Mucosa of descending colon (tissue), 3 donors: ENCODE data around the gene HTRA3. TPM values are rescaled to one million over a fixed set of nuclear protein-coding genes. Genes with fewer than 3 reads are reported as not detected.
A peak's percentile ranks its signal among the peaks of the same experiment; 100 is the strongest.

Source experiments
- ATAC-seq: fragments of 200-7000 bp; cut with Tn5 transposase; one replicate; pipeline ENCODE4 v1.9.1; 2020; ENCODE audit warnings: mild to moderate bottlenecking, moderate library complexity
- DNase-seq, 3 donors: peaks; one replicate each; pipeline ENCODE4 v3.0.0-alpha.2; 2020
- H3K36me3 ChIP-seq: fragments of 200-600 bp; one replicate; pipeline ENCODE4 v1.8.0; 2021; ENCODE audit warnings: low read depth, mild to moderate bottlenecking
- H3K4me1 ChIP-seq: fragments of 200-600 bp; one replicate; pipeline ENCODE4 v1.8.0; 2021; ENCODE audit warnings: low read depth, mild to moderate bottlenecking
- H3K4me3 ChIP-seq: fragments of 200-600 bp; one replicate; pipeline ENCODE4 v1.8.0; 2021; ENCODE audit warnings: mild to moderate bottlenecking
- H3K9me3 ChIP-seq: fragments of 200-600 bp; one replicate; pipeline ENCODE4 v1.8.0; 2021; ENCODE audit warnings: mild to moderate bottlenecking
- intact Hi-C, 2 donors: fragments of 100-400 bp; cut with DNase I in 1 of 2; cut with micrococcal nuclease in 1 of 2; formaldehyde crosslinking; loops; one replicate each; pipeline versions ENCODE4 v1.11.0 to v1.11.1; 2022; cut with DNase I, micrococcal nuclease
- total RNA-seq, 3 donors: library from RNA; stranded (reverse); fragmentation: NEBNext Ultra II Directional in 2 of 3; extraction: Animal tissue kit (Norgen Biotek cat#: 25700) in 2 of 3; gene quantifications; one replicate each; pipeline versions ENCODE4 v1.2.1 to v1.2.4, GENCODE V29; 2021 to 2023
- TF ChIP-seq, protein P1 (sequence below): fragments of 200-600 bp; IDR thresholded peaks from one replicate; pipeline ENCODE4 v1.8.0; 2022; ENCODE audit warnings: antibody characterized with exemption, mild to moderate bottlenecking
- donor health status: DM: no; HTN: no; CAD: no; lungs with moderate emphysema.
- donor health status: DM: no; HTN: no; CAD: no.
- donor health status: DM: no; HTN: yes; CAD: no.

Gene HTRA3
- total RNA-seq, 3 donors from 2014 or later = 2.5 to 18.5 (median 4.2) TPM

DNA sequence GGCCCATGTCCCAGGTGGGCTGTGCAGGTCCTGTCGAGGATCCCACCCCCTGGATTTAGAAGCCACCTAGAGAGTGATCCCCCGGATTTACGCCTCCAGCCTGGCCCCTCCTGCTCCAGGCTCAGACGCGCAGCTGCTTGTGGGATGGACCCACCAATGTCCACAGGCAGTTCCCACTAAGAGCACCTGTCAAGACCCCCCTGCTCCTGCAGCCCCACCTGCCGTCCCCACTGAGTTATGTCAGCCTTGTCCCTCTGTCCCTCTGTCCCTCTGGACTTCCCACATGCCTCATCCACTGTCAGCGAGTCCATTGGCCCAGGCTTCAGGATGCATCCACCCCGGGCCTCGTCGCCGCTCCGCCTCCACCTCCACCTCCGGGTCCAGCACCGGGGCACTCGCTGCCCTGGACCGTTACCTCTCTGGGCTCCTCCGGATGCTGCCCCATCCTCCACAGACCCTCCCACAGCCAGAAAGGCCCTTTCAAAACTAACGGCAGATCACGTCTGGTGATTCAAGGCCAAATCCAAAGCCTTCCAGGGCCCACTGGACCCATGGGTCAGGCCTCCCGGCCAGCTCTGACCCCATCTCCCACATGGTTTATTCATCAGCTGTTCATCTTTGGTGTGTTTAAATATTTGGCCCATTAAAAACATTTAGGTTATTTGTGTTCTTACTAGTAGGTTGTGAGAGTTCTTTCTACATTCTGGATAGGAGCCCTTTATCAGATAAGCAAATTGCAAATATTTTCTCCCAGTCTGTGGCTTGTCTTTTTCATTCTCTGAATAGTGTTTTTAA is 28.3 kb downstream of the HTRA3 start:
- no peaks in the 10 kb centered on the region for H3K4me1 ChIP-seq
- ATAC-seq = no peak
- intact Hi-C loops = no loop called here
- no peaks in the 10 kb centered on the region for H3K36me3 ChIP-seq
- TF ChIP-seq, protein P1, sequence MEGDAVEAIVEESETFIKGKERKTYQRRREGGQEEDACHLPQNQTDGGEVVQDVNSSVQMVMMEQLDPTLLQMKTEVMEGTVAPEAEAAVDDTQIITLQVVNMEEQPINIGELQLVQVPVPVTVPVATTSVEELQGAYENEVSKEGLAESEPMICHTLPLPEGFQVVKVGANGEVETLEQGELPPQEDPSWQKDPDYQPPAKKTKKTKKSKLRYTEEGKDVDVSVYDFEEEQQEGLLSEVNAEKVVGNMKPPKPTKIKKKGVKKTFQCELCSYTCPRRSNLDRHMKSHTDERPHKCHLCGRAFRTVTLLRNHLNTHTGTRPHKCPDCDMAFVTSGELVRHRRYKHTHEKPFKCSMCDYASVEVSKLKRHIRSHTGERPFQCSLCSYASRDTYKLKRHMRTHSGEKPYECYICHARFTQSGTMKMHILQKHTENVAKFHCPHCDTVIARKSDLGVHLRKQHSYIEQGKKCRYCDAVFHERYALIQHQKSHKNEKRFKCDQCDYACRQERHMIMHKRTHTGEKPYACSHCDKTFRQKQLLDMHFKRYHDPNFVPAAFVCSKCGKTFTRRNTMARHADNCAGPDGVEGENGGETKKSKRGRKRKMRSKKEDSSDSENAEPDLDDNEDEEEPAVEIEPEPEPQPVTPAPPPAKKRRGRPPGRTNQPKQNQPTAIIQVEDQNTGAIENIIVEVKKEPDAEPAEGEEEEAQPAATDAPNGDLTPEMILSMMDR = no peak
- peak in 2 of 3 donors; percentile 3 to 24 for DNase-seq
- H3K9me3 ChIP-seq = no peaks in the 10 kb centered on the region
- no peak overlapping the region for H3K4me3 ChIP-seq

DNA sequence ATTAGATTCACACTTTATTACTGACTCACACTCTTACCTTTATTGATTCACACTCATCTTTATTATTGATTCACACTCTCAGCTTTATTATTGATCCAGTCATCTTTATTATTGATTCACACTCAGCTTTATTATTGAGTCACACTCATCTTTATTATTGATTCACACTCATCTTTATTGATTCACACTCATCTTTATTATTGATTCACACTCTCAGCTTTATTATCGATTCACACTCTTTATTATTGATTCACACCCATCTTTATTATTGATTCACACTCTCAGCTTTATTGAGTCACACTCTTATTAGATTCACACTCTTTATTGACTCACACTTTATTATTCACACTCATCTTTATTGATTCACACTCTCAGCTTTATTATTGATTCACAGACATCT is 31.3 kb downstream of the HTRA3 start:
- TF ChIP-seq, protein P1 = no peak
- no peak for DNase-seq
- ATAC-seq = no peak
- Histone ChIP-seq H3K9me3 (no peaks in the 10 kb centered on the region), H3K36me3 (no peaks in the 10 kb centered on the region), H3K4me3 (no peak overlapping the region), H3K4me1 (no peaks in the 10 kb centered on the region)
- intact Hi-C loops = no loop called here

DNA sequence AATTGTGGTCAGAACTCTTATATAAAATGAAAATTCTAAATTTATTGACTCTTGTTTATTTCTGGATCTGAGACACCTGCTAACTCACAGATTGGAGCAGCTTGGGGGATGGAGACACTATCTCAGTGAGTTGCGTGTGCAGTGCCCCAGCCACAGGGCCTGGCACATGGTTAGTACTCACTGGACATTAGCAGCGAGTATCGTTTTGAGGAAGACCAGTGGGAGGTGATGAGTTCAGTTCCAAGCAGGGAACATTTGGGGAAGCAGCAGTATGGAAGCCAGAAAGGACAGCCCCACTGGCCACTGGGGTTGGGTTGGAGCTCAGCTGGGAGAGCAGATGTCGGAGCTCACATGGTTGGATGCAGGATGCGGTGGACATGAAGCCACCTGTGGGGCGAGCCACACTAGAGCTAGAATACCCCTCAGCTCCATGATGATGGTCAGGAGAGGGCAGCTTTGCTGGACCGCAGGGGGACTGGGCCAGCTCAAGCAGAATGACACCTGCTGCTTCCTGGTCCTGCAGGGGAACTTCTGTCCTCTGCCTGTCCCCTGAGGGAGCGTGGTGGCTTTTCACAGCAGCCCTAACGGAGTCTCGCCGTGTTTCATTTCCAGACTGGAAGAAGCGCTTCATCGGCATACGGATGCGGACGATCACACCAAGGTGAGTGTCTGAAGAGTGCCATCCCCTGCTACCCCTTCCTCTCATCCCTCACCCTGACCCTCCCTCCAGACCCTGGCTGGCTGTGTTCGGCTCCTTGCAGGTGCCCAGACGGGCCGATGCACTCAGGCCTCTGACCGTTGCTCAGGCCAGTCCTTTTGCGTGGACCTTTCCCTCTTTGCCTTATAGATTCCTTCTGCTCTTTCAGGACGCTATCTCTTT is 32.5 kb downstream of the HTRA3 start:
- DNase-seq (no peak), ATAC-seq (no peak)
- no peaks in the 10 kb centered on the region for H3K9me3 ChIP-seq
- H3K36me3 ChIP-seq = no peaks in the 10 kb centered on the region
- H3K4me1 ChIP-seq = no peaks in the 10 kb centered on the region
- intact Hi-C loops = no loop called here
- H3K4me3 ChIP-seq = no peak overlapping the region
- TF ChIP-seq, protein P1 = no peak

DNA sequence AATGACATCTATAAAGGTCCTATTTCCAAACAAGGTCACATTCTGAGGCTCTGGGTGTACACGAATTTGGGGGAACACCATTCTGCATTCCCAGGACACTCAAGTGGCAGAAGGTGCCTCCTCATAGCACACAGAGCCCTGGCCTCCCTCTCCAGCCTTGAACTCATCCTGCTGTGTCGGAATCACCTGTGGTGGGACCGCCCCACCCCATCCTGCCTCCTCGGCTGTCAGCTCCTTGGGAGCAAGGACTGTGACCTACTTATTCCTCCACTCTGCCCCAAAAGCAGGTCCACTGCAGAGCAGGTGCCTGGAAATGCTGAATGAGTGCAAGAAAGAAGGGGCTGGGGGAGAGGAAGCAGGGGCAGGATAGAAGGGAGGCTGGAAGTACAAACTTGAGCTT is 33.5 kb downstream of the HTRA3 start:
- ATAC-seq (no peak), DNase-seq (no peak)
- H3K36me3 ChIP-seq = no peaks in the 10 kb centered on the region
- intact Hi-C loops = no loop called here
- TF ChIP-seq, protein P1 = no peak
- H3K4me3 ChIP-seq = no peak overlapping the region
- H3K9me3 ChIP-seq = no peaks in the 10 kb centered on the region
- H3K4me1 ChIP-seq = no peaks in the 10 kb centered on the region

DNA sequence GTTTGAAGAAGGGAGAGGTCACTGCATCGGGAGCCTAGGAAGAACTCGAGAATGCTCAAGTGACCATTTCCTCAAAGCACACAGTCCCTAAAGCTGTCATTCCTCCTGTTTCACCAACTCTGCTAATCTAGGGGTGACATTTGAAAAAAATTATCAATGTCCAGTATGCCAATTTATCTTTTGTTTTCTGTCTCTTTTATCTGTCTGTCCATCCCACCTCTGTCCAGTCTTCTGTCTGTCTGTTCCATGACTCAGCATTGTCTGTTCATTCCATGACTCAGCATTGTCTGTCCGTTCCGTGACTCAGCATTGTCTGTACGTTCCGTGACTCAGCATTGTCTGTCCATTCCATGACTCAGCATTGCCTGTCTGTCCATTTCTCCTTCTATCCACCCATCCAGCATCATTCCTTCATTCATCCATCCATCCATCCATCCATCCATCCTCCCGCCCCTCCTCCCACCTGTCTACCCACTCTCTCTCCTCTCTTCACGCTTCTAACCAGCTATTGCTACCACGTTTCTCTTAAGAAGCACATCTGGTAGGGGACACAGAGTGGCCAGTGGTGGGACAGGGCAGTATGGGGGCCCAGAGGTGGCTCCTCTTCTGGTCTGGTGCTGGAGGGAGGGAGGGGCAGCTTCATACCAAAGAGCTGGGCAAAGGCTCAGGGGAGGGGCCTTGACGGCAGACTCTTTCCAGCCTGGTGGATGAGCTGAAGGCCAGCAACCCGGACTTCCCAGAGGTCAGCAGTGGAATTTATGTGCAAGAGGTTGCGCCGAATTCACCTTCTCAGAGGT is 34.1 kb downstream of the HTRA3 start:
- DNase-seq (no peak), ATAC-seq (no peak)
- Histone ChIP-seq H3K9me3 (no peaks in the 10 kb centered on the region), H3K4me3 (no peak overlapping the region), H3K4me1 (peaks cover 1% of the 10 kb centered on the region), H3K36me3 (no peaks in the 10 kb centered on the region)
- TF ChIP-seq, protein P1 = no peak
- intact Hi-C loops = no loop called here
